ENCODE data around the gene CCDC12.

CCDC12 gene

DNA sequence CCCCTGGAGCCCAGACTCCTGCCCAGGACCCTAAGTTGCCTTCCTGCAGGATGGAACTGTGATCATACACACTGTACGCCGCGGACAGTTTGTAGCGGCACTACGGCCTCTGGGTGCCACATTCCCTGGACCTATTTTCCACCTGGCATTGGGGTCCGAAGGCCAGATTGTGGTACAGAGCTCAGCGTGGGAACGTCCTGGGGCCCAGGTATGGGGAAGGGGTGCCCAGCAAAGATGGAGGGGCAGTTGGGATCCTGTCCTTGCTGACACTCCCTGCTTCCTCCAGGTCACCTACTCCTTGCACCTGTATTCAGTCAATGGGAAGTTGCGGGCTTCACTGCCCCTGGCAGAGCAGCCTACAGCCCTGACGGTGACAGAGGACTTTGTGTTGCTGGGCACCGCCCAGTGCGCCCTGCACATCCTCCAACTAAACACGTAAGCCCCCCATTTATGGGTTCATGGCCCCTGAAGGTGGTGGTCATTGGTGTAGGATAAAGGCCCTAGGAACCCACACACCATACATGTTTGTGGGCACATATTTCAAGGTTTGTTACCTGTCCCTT, 31.8 kb upstream of the CCDC12 start:
- H3K4me3 ChIP-seq: no peak overlapping the region
- no peak overlapping the region for H3K27ac ChIP-seq
- TF ChIP-seq, protein P1, sequence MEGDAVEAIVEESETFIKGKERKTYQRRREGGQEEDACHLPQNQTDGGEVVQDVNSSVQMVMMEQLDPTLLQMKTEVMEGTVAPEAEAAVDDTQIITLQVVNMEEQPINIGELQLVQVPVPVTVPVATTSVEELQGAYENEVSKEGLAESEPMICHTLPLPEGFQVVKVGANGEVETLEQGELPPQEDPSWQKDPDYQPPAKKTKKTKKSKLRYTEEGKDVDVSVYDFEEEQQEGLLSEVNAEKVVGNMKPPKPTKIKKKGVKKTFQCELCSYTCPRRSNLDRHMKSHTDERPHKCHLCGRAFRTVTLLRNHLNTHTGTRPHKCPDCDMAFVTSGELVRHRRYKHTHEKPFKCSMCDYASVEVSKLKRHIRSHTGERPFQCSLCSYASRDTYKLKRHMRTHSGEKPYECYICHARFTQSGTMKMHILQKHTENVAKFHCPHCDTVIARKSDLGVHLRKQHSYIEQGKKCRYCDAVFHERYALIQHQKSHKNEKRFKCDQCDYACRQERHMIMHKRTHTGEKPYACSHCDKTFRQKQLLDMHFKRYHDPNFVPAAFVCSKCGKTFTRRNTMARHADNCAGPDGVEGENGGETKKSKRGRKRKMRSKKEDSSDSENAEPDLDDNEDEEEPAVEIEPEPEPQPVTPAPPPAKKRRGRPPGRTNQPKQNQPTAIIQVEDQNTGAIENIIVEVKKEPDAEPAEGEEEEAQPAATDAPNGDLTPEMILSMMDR (IDR thresholded peaks at IDR 0.05): no peak
- DNase-seq (ENCODE audit: low spot score): peak; percentile 71

DNA sequence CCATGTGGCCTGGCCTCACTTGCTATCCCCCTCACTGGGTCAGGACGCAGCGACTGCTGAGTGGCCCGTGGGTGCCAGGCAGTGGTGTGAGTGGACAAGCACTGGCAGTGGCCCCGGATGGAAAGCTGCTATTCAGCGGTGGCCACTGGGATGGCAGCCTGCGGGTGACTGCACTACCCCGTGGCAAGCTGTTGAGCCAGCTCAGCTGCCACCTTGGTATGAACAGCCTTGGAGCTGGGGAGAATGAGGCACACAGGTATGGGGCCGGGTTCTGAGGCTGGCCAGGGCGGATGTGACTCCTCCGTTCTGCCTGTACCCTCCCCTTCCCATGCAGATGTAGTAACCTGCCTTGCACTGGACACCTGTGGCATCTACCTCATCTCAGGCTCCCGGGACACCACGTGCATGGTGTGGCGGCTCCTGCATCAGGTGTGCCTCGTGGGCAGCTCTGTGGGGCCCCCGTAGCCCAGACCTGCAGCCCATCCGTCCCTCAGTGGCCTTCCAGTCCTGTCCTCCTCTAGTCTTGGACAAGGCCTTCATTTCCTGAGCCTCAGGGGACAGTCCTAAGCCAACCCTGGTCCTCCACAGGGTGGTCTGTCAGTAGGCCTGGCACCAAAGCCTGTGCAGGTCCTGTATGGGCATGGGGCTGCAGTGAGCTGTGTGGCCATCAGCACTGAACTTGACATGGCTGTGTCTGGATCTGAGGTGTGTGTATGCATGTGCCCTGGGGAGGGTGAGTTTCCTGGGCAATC, 31.1 kb upstream of the CCDC12 start:
- H3K4me3 ChIP-seq: no peak overlapping the region
- no peak overlapping the region for H3K27ac ChIP-seq
- TF ChIP-seq, protein P1 (IDR thresholded peaks at IDR 0.05): no peak
- peak; percentile 72 for DNase-seq (ENCODE audit: low spot score)

DNA sequence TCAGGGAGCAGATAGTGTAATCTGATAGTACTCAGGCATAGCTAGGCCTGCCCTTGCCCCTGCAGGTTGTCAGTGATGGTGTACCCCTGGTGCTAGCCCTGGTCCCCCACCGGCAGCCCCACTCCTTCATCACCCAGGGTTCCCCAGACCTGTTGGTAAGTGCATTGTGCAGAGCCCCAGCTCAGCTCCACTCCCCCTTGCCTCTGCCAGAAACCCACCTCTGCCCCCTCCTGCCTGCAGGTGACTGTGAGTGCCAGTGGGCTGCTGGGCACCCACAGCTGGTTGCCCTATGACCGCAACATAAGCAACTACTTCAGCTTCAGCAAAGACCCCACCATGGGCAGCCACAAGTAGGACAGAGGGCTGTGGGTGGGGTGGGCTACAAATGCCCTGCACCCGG, 30.5 kb upstream of the CCDC12 start:
- TF ChIP-seq, protein P1 (IDR thresholded peaks at IDR 0.05): no peak
- no peak for DNase-seq (ENCODE audit: low spot score)
- Histone ChIP-seq H3K4me3 (no peak overlapping the region), H3K27ac (no peak overlapping the region)

DNA sequence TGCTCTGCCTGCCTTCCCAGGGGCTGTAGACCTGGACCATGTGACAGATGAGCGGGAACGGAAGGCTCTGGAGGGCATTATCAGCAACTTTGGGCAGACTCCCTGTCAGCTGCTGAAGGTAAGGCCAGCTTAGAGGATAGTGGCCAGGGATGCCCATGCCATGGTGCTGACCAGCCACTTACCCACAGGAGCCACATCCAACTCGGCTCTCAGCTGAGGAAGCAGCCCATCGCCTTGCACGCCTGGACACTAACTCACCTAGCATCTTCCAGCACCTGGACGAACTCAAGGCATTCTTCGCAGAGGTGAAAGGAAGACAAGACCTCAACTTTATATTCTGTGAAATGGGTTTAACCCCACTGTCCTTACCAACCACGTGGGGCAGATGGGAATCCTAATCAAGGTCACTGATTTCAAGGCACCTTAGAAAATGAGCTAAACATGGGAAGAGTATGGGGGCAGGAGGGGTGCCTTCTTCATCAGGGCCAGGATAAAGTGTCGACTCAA, 29.7 kb upstream of the CCDC12 start:
- DNase-seq (ENCODE audit: low spot score): peak; percentile 61
- TF ChIP-seq, protein P1 (IDR thresholded peaks at IDR 0.05): no peak
- H3K4me3 ChIP-seq: no peak overlapping the region
- no peak overlapping the region for H3K27ac ChIP-seq

DNA sequence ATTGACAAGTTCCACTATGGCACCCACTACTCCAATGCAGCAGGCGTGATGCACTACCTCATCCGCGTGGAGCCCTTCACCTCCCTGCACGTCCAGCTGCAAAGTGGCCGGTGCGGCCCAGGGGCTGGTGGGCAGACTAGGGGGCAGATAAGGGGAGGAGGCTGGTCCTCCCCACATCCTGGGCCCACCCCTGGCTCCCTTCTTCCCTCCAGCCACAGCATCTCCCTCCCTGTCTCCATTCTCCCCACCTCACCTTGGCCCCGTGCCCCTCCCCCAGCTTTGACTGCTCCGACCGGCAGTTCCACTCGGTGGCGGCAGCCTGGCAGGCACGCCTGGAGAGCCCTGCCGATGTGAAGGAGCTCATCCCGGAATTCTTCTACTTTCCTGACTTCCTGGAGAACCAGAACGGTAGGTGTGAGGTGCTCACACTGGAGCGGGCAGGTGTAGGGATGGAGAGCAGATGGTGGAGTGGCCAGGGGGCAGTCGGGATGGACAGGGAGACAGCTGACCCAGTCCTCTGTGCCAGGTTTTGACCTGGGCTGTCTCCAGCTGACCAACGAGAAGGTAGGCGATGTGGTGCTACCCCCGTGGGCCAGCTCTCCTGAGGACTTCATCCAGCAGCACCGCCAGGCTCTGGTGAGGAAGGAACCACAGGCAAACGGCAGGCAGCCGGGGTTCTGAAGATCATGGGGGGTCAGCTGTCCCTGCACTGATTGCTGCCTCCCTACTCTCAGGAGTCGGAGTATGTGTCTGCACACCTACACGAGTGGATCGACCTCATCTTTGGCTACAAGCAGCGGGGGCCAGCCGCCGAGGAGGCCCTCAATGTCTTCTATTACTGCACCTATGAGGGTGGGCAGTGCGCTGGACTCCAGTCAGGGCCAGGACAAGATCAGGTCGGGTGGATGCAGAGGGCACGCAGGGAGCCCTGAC, 28.9 kb upstream of the CCDC12 start:
- Histone ChIP-seq H3K4me3 (no peak overlapping the region), H3K27ac (no peak overlapping the region)
- DNase-seq (ENCODE audit: low spot score): peak; percentile 70
- TF ChIP-seq, protein P1 (IDR thresholded peaks at IDR 0.05): no peak

DNA sequence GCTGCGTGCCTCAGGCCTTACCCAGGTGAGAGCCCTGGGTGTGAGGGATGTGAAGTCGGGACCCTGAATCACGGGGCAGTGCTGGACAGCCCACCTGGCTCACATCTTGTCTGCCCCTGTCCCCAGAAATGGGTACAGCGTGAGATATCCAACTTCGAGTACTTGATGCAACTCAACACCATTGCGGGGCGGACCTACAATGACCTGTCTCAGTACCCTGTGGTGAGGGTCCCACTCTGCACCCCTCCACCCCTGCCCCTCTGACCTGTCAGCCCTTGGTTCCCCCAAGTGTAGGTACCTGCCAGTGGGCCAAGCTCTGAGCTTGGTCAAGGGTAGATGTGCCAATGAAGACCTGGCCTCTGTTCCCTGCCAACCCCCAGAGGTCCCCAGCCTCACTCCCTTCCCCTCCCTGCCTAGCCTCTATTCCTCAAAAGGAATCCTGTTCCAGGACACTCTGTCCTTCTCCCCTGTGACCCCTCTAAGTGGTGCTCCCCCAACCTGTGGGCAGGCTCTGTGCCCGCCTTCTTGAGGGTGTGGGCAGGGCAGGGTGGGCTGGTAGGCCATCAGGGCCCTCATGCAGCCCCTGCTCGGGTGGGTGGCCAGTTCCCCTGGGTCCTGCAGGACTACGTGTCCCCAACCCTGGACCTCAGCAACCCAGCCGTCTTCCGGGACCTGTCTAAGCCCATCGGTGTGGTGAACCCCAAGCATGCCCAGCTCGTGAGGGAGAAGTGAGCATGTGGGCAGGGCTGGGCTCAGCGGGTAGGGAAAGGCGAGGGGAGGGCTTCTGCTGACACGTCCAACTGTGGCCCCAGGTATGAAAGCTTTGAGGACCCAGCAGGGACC, 28.0 kb upstream of the CCDC12 start:
- Histone ChIP-seq H3K4me3 (no peak overlapping the region), H3K27ac (no peak overlapping the region)
- peak; percentile 60 for DNase-seq (ENCODE audit: low spot score)
- TF ChIP-seq, protein P1 (IDR thresholded peaks at IDR 0.05): no peak

All from coronary artery (tissue), 2 donors.